ENCODE data around the gene CLIP1.

DNA sequence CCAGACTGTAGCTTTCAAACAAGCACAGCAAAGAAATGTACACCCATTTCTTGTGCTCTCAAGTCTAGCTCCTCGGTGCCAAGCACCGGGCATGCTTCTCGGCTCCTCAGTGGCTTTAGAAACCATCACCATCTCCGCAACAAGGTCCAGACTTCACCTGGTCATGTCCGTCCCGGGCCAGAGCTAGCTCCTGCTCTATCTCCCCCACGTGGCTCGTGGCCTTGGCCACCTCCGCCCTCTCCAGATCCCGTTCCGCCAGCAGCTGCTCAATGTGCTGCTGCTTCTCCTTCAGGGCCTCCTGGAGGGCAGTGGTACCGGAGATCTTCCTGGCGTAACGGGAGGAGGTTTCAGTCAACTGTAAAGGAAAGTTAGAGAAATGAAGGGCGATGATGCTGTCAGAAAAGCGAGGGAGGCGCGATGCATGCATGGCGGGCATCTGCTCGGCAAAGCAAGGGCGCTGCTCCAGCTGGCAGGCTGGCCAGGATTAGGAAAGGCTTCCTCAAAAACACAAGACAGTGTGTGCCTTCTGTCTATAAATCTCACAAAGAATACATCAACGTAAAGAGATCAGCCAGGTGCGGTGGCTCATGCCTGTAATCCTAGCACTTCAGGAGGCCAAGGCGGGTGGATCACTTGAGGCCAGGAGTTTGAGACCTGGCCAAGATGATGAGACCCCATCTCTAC lies 67.4 kb downstream of the CLIP1 start:
- TF ChIP-seq, protein P1, sequence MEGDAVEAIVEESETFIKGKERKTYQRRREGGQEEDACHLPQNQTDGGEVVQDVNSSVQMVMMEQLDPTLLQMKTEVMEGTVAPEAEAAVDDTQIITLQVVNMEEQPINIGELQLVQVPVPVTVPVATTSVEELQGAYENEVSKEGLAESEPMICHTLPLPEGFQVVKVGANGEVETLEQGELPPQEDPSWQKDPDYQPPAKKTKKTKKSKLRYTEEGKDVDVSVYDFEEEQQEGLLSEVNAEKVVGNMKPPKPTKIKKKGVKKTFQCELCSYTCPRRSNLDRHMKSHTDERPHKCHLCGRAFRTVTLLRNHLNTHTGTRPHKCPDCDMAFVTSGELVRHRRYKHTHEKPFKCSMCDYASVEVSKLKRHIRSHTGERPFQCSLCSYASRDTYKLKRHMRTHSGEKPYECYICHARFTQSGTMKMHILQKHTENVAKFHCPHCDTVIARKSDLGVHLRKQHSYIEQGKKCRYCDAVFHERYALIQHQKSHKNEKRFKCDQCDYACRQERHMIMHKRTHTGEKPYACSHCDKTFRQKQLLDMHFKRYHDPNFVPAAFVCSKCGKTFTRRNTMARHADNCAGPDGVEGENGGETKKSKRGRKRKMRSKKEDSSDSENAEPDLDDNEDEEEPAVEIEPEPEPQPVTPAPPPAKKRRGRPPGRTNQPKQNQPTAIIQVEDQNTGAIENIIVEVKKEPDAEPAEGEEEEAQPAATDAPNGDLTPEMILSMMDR (IDR thresholded peaks at IDR 0.05): no peak
- TF ChIP-seq POLR2A (IDR thresholded peaks at IDR 0.05) (no peak), POLR2AphosphoS5 (IDR thresholded peaks at IDR 0.05; ENCODE audit: insufficient read depth in 1 of 2, low read depth in 1 of 2) (no peak)

Measured in vagina (tissue), 2 donors.